HCT116 (cell line): ENCODE results near the gene DHX36. TPM values are rescaled to one million over a fixed set of nuclear protein-coding genes. Genes with fewer than 3 reads are reported as not detected.

Experiments
- ATAC-seq: fragments of 200-7000 bp; cut with Tn5 transposase; 2 replicates; pipeline ENCODE4 v1.9.1; 2020; ENCODE audit warnings: mild to moderate bottlenecking, moderate library complexity
- BruUV-seq: library from RNA; stranded (reverse); fragments of 400-500 nt; replicated peaks from 2 replicates; lab custom pipeline; 2021; lab: Mats Ljungman, UMichigan
- CTCF ChIA-PET: fragments of 300-600 bp; sonication (Branson Sonifier 250); formaldehyde crosslinking; loops from one replicate; lab custom pipeline; 2021; ENCODE audit warnings: antibody characterized with exemption; lab: Charles Lee
- POLR2A ChIA-PET: fragments of 300-600, 350-600 bp; sonication (Branson Sonifier 250); formaldehyde crosslinking; loops from one replicate; lab custom pipeline; 2021; ENCODE audit warnings: antibody characterized with exemption; lab: Charles Lee
- RAD21 ChIA-PET, 2 experiments: fragments of 300-600 bp; sonication (Branson Sonifier 250); formaldehyde crosslinking; loops; one replicate each; lab custom pipeline; 2023; ENCODE audit warnings: low total read pairs in 2 of 2; ENCODE audit not compliant: uncharacterized antibody in 2 of 2, unreplicated experiment in 2 of 2, low non-redundant PET in 1 of 2; lab: Charles Lee
- DNase-seq: peaks from one replicate; pipeline ENCODE4 v3.0.0-alpha.2; 2010; ENCODE audit warnings: low read depth, low spot score
- H2AFZ ChIP-seq: fragments of 200-600 bp; shearing (Covaris generic), sonication (generic); 2 replicates; pipeline ENCODE4 v1.6.1; 2017; ENCODE audit warnings: low read depth, mixed run types, mixed read lengths, antibody characterized with exemption, low read length; ENCODE audit not compliant: poor library complexity, severe bottlenecking
- H3K27ac ChIP-seq: 2 replicates; pipeline ENCODE4 v1.5.1; 2012; ENCODE audit warnings: low read depth, low read length
- H3K27me3 ChIP-seq: fragments of 200-600 bp; sonication (generic); 2 replicates; pipeline ENCODE4 v1.6.1; 2016; ENCODE audit warnings: mixed run types, low read length, mixed read lengths; ENCODE audit not compliant: insufficient read depth
- H3K36me3 ChIP-seq, 2 experiments: fragments of 200-500 bp in 1 of 2; fragments of 200-600 bp in 1 of 2; sonication (Bioruptor generic) in 1 of 2; sonication (generic) in 1 of 2; 2 replicates each; pipeline versions ENCODE4 v1.5.1 to v1.6.1; 2014 to 2016; ENCODE audit warnings: low read length in 2 of 2, inconsistent platforms in 1 of 2, mixed read lengths in 1 of 2, mixed run types in 1 of 2; ENCODE audit not compliant: insufficient read depth in 2 of 2, control insufficient read depth in 1 of 2
- H3K4me1 ChIP-seq, 2 experiments: fragments of 200-600 bp in 1 of 2; sonication (generic) in 1 of 2; 2 replicates each; pipeline versions ENCODE4 v1.5.1 to v1.6.1; 2012 to 2017; ENCODE audit warnings: low read length in 2 of 2, inconsistent platforms in 1 of 2, mild to moderate bottlenecking in 1 of 2, mixed read lengths in 1 of 2, mixed run types in 1 of 2, moderate library complexity in 1 of 2; ENCODE audit not compliant: insufficient read depth in 2 of 2, control insufficient read depth in 1 of 2
- H3K4me2 ChIP-seq: fragments of 200-600 bp; sonication (generic); 2 replicates; pipeline ENCODE4 v1.6.1; 2017; ENCODE audit warnings: mixed run types, low read length, mixed read lengths
- H3K4me3 ChIP-seq, 2 experiments: fragments of 200-600 bp in 1 of 2; sonication (generic) in 1 of 2; replicated peaks in 1 of 2; 2 replicates each; pipeline ENCODE4 v1.5.1; 2011 to 2016; ENCODE audit warnings: low read length in 2 of 2, control low read depth in 1 of 2, low read depth in 1 of 2, mild to moderate bottlenecking in 1 of 2, mixed read lengths in 1 of 2, mixed run types in 1 of 2
- H3K79me2 ChIP-seq: fragments of 200-600 bp; sonication (generic); 2 replicates; pipeline ENCODE4 v1.6.1; 2017; ENCODE audit warnings: mild to moderate bottlenecking, mixed run types, low read length, moderate library complexity, mixed read lengths; ENCODE audit not compliant: insufficient read depth
- H3K9ac ChIP-seq: fragments of 200-600 bp; sonication (generic); 2 replicates; pipeline ENCODE4 v1.6.1; 2016; ENCODE audit warnings: low read length, mixed read lengths
- H3K9me2 ChIP-seq: fragments of 200-600 bp; sonication (generic), shearing (Covaris generic); 2 replicates; pipeline ENCODE4 v1.6.1; 2017; ENCODE audit warnings: mixed run types, mild to moderate bottlenecking, moderate library complexity; ENCODE audit not compliant: insufficient read depth
- H3K9me3 ChIP-seq, 2 experiments: fragments of 200-500 bp in 1 of 2; fragments of 200-600 bp in 1 of 2; sonication (Bioruptor generic) in 1 of 2; sonication (generic) in 1 of 2; 2 replicates each; pipeline ENCODE4 v1.6.1; 2014 to 2017; ENCODE audit warnings: low read length in 2 of 2, mixed read lengths in 2 of 2, inconsistent platforms in 1 of 2, low read depth in 1 of 2, mild to moderate bottlenecking in 1 of 2, mixed run types in 1 of 2, moderate library complexity in 1 of 2; ENCODE audit not compliant: control insufficient read depth in 1 of 2, insufficient read depth in 1 of 2
- H4K20me1 ChIP-seq: fragments of 200-600 bp; sonication (generic), shearing (Covaris generic); 2 replicates; pipeline ENCODE4 v1.6.1; 2017; ENCODE audit warnings: mixed run types, mild to moderate bottlenecking, moderate library complexity; ENCODE audit not compliant: insufficient read depth
- CBX3 ChIP-seq: IDR thresholded peaks from 2 replicates; pipeline ENCODE4 v1.6.1; 2012; ENCODE audit warnings: low read depth
- CEBPB ChIP-seq: IDR thresholded peaks from 2 replicates; pipeline ENCODE4 v1.6.1; 2012; ENCODE audit warnings: low read depth
- EGR1 ChIP-seq: IDR thresholded peaks from 2 replicates; pipeline ENCODE4 v1.6.1; 2012; ENCODE audit warnings: low read depth
- ELF1 ChIP-seq: IDR thresholded peaks from 2 replicates; pipeline ENCODE4 v1.6.1; 2012; ENCODE audit warnings: low read depth, borderline replicate concordance
- EZH2 ChIP-seq: fragments of 200-600 bp; sonication (generic); IDR thresholded peaks from 2 replicates; pipeline ENCODE4 v1.6.1; 2017; ENCODE audit warnings: antibody characterized with exemption, mixed run types
- EZH2phosphoT487 ChIP-seq: fragments of 200-600 bp; IDR thresholded peaks from 2 replicates; pipeline ENCODE4 v1.6.1; 2018; ENCODE audit warnings: antibody characterized with exemption, borderline replicate concordance
- FOSL1 ChIP-seq: IDR thresholded peaks from 2 replicates; pipeline ENCODE4 v1.6.1; 2012; ENCODE audit warnings: low read depth
- POLR2A ChIP-seq: IDR thresholded peaks from 2 replicates; pipeline ENCODE4 v1.7.0; 2011; ENCODE audit warnings: borderline replicate concordance; ENCODE audit not compliant: insufficient read depth, insufficient read length; ENCODE audit errors: extremely low read depth
- POLR2AphosphoS5 ChIP-seq: IDR thresholded peaks from 2 replicates; pipeline ENCODE4 v1.6.1; 2011; ENCODE audit warnings: mild to moderate bottlenecking, low read depth, low read length, moderate library complexity
- RAD21 ChIP-seq: IDR thresholded peaks from 2 replicates; pipeline ENCODE4 v1.6.1; 2012; ENCODE audit warnings: low read depth, mild to moderate bottlenecking
- SP1 ChIP-seq: IDR thresholded peaks from 2 replicates; pipeline ENCODE4 v1.6.1; 2012; ENCODE audit warnings: low read depth
- TCF7L2 ChIP-seq: IDR thresholded peaks from 2 replicates; pipeline ENCODE4 v1.7.0; 2011; ENCODE audit warnings: borderline replicate concordance, inconsistent platforms; ENCODE audit not compliant: insufficient read depth, insufficient read length; ENCODE audit errors: extremely low read depth
- YY1 ChIP-seq: IDR thresholded peaks from 2 replicates; pipeline ENCODE4 v1.6.1; 2011; ENCODE audit warnings: low read length, low read depth, moderate library complexity, mild to moderate bottlenecking; ENCODE audit not compliant: insufficient replicate concordance; ENCODE audit errors: extremely low read depth
- ZNF274 ChIP-seq: fragments of 200-500 bp; sonication (Bioruptor generic); IDR thresholded peaks from 2 replicates; pipeline ENCODE4 v1.6.1; 2014; ENCODE audit warnings: mild to moderate bottlenecking, low read depth, low read length, inconsistent platforms
- intact Hi-C: fragments of 100-400 bp; cut with micrococcal nuclease; formaldehyde crosslinking; loops from 2 replicates; pipeline ENCODE4 v1.10.0; 2022
- total RNA-seq: library from RNA; stranded (reverse); gene quantifications from one replicate; pipeline ENCODE4 v1.2.1, GENCODE V29; 2021; ENCODE audit not compliant: unreplicated experiment
- TF ChIP-seq, protein P1 (sequence below), 3 experiments: fragments of 200-600 bp in 1 of 3; sonication (generic) in 1 of 3; IDR thresholded peaks in 2 of 3; conservative IDR thresholded peaks in 1 of 3; 2 replicates each; pipeline ENCODE4 v1.5.1; 2012 to 2017; ENCODE audit warnings: low read depth in 2 of 3, low read length in 2 of 3, antibody characterized with exemption in 1 of 3, borderline replicate concordance in 1 of 3, control low read depth in 1 of 3, mild to moderate bottlenecking in 1 of 3, mixed read lengths in 1 of 3, mixed run types in 1 of 3, moderate library complexity in 1 of 3; ENCODE audit not compliant: insufficient read depth in 1 of 3
- TF ChIP-seq, protein P2 (sequence below): IDR thresholded peaks from 2 replicates; pipeline ENCODE4 v1.6.1; 2012

DHX36 gene
- total RNA-seq, 1 experiment from 2014 or later: 49.9 TPM

DNA sequence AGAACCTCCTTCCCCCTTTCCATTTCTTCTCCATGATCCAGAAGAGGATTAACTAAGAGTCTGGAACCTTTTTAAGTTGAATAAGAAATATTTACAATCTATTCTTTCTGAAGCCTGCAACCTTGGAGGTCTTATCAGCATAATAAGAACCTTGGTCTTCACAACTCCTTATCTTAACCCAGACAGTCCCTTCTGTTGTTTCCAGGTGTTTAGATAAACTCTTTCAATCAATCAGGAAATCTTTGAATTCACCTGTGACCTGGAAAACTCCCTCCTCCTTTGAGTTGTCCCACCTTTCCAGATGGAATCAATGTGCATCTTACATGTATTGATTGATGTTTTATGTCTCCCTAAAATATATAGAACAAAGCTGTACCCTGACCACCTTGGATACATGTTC lies 3.6 kb upstream of the DHX36 start:
- H3K4me1 ChIP-seq: peaks cover under 1 to 7% of the 10 kb centered on the region in 2 experiments; a peak in 3 of 4 replicates
- no peak for TF ChIP-seq POLR2A
- TF ChIP-seq, protein P1, sequence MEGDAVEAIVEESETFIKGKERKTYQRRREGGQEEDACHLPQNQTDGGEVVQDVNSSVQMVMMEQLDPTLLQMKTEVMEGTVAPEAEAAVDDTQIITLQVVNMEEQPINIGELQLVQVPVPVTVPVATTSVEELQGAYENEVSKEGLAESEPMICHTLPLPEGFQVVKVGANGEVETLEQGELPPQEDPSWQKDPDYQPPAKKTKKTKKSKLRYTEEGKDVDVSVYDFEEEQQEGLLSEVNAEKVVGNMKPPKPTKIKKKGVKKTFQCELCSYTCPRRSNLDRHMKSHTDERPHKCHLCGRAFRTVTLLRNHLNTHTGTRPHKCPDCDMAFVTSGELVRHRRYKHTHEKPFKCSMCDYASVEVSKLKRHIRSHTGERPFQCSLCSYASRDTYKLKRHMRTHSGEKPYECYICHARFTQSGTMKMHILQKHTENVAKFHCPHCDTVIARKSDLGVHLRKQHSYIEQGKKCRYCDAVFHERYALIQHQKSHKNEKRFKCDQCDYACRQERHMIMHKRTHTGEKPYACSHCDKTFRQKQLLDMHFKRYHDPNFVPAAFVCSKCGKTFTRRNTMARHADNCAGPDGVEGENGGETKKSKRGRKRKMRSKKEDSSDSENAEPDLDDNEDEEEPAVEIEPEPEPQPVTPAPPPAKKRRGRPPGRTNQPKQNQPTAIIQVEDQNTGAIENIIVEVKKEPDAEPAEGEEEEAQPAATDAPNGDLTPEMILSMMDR (IDR thresholded peaks at IDR 0.05 in 2 of 3, conservative IDR thresholded peaks at IDR 0.05 in 1 of 3; ENCODE audit: borderline replicate concordance in 1 of 3, insufficient read depth in 1 of 3, low read depth in 2 of 3, low read length in 2 of 3): no peak
- no peak for TF ChIP-seq EGR1
- no peak for TF ChIP-seq FOSL1
- TF ChIP-seq EZH2phosphoT487: no peak
- TF ChIP-seq YY1: no peak
- no peak for TF ChIP-seq RAD21
- no peak for TF ChIP-seq SP1
- TF ChIP-seq ZNF274: no peak
- TF ChIP-seq ELF1: no peak
- TF ChIP-seq CBX3: no peak
- no peak for TF ChIP-seq POLR2AphosphoS5
- TF ChIP-seq, protein P2, sequence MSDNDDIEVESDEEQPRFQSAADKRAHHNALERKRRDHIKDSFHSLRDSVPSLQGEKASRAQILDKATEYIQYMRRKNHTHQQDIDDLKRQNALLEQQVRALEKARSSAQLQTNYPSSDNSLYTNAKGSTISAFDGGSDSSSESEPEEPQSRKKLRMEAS: no peak
- TF ChIP-seq TCF7L2: no peak
- TF ChIP-seq CEBPB: no peak
- TF ChIP-seq EZH2: no peak
- DNase-seq (no peak), ATAC-seq (no peak)
- H3K27me3 ChIP-seq: no peaks in the 10 kb centered on the region
- no peak overlapping the region for H3K9ac ChIP-seq
- no peaks in the 10 kb centered on the region for H3K9me3 ChIP-seq
- no peak overlapping the region for H2AFZ ChIP-seq
- no TSS peak for BruUV-seq
- H4K20me1 ChIP-seq: no peaks in the 10 kb centered on the region
- ChIA-PET CTCF (no interaction called here), RAD21 (no interaction called here), POLR2A (no interaction called here)
- H3K36me3 ChIP-seq: no peaks in the 10 kb centered on the region
- intact Hi-C loops: no loop called here
- H3K79me2 ChIP-seq: peaks cover 15% of the 10 kb centered on the region
- H3K27ac ChIP-seq: no peak overlapping the region
- no peak overlapping the region for H3K4me2 ChIP-seq
- no peaks in the 10 kb centered on the region for H3K9me2 ChIP-seq
- H3K4me3 ChIP-seq: no peak overlapping the region
